NCI-H1092 (cell line): ENCODE data around the gene B3GAT1.

Experiments used
- DNase-seq: peaks from one replicate; lab custom pipeline; 2025; lab: John Stamatoyannopoulos, UW

The B3GAT1 gene

GRCh38 chr11:134409552-134410429, 2.3 kb downstream of the B3GAT1 start:
- no peak for DNase-seq

- DNase-seq = no peak
Observed at GRCh38 chr11:134407923-134408322, 4.1 kb downstream of the B3GAT1 start.

GRCh38 chr11:134407321-134407828, 4.7 kb downstream of the B3GAT1 start:
- no peak for DNase-seq

- DNase-seq = no peak
Observed at GRCh38 chr11:134406264-134407185, 5.5 kb downstream of the B3GAT1 start.

DNA sequence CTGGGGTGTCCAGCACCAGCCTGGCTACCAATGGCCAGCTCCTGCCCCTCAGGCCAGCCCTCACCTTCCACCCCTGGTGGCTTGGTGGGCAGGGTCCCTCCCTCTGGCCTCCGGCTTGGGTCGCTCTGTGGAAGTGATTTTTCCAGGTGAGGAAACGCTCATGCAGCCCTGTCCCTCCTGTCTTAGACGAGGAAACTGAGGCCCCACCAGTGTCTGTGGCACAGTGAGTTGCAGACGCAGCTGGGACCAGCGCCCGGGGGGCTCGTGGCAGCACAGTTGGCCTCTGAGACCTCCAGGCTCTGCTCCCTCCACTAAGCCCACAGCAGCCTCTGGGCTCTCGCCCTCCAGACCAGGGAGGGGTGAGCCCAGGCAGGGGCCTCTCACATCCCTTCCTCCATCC, 6.2 kb downstream of the B3GAT1 start:
- DNase-seq = no peak

GRCh38 chr11:134405436-134405835, 6.6 kb downstream of the B3GAT1 start:
- DNase-seq = no peak

DNA sequence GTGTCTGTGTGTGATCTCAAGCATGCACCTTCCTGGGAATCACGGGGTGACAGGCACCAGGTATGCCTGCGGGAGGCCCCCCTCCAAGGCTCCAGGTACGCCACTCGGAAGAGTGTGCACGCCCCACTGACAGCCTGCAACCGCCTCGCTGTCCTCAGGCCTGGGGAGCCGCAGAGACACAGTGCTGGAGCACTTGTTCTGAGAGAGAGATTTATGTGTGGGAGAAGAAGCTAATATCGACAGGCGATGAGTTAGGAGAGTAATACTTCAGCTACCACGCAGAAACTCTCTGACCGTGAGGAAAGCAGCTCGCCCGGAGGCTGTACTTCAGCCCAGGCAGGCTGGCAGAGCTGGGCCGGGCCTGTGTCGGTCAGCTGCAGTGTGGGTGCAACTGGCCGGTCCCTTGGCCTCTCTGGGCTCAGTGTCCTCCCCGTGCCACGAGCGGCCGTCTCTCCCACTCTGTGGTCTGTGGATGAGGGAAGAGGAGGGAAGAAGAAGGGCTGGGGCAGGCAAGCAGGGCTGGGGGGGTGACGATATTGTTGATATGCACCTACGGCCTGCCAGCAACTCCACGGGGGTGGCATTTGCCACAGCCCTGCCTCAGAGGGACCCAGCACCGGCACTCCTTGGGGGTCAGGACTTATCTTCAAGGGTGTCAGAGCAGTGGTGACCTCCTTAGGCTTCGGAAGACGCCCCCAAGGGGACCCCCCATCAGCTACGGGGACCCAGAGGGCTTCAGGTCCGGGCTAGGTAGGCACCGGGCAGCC, 7.3 kb downstream of the B3GAT1 start:
- DNase-seq = no peak

- no peak for DNase-seq
Observed at GRCh38 chr11:134402910-134403309, 9.1 kb downstream of the B3GAT1 start.

- no peak for DNase-seq
Observed at GRCh38 chr11:134401825-134402809, 9.9 kb downstream of the B3GAT1 start.

DNA sequence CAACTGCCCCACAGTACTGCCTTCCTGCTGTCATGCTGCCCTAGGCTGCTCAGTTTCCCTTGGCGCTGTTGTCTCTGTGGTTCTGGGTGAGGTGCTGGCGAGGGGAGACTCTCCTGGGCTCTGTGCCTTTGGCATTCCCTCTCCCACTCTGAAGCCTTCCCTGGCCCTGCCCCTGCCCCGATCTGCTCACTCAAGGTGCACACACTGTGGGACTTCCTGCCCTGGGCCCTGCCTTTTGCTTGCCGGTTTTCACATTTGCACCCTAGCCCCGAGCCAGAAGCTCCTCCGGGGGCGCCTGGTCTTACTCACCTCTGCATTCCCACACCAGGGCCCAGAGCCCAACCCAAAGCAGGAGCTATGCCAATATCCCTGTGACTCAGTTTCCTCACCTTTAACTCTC, 12.0 kb downstream of the B3GAT1 start:
- DNase-seq = no peak

DNA sequence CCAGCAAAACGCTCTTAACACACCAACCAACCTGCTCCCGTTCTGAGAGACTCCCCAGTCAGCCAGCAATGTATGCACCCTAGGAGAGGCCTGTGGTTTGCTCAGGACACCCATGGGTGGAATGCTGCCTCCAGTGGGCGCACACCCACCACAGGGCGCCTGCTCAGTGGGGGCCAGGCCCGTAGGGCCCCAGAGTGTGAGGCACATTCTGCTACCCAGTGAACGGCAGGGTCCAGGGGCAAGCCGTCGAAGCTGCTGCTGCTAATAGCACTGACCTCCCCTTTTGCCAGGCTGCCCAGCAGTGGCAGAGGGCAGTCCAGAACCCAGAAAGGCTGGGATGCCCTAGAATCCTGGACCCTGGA, 12.8 kb downstream of the B3GAT1 start:
- DNase-seq = no peak

DNA sequence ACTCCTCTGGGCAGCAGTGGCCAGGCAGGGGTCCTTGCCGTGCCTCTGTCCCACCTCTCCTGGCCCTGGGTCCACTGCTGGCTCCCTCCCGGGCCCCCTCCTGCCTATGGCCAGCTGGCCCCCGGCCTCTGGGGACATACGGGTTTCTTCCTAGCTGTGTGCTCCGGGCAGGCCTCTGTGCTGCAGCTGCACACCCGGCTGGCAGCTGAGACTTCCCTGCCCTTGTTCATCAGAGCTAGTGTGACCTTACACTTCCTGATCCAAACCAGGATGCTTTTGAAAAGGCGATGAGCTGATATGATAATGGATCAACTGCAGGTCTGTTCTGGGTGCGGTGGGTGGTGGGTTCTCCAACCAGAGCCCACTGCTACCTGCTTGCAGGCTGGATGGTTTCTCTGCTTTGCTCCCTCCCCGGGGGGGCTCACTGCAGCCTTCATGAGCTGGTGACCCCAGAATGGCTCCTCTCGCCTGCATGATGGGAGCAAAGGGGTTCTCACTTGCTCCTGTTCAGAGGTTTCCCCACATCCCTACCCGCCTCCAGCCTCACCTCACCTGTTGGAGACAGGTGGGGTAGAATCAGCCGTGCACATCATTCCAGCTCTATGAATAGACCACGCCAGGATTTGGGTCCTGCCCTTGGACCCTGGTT, 13.3 kb downstream of the B3GAT1 start:
- no peak for DNase-seq

DNA sequence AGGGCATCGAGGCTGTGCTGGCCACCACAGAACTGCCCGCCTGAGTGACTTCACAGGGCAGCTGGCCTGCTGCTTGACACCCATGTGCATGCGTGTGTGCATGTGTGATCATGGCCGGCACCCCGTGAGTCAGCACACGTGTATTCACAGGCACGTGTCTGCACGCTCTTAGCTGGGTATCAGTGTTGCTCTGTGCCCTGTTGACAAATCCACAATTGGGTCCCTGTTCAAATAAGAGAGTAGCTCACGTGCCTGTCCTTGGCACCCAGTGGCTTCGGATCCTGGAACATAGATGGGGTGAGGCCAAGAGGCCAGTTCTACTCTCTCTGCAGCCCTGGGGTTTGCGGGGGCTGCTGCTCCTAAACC, 14.0 kb downstream of the B3GAT1 start:
- peak; percentile 50 for DNase-seq

DNA sequence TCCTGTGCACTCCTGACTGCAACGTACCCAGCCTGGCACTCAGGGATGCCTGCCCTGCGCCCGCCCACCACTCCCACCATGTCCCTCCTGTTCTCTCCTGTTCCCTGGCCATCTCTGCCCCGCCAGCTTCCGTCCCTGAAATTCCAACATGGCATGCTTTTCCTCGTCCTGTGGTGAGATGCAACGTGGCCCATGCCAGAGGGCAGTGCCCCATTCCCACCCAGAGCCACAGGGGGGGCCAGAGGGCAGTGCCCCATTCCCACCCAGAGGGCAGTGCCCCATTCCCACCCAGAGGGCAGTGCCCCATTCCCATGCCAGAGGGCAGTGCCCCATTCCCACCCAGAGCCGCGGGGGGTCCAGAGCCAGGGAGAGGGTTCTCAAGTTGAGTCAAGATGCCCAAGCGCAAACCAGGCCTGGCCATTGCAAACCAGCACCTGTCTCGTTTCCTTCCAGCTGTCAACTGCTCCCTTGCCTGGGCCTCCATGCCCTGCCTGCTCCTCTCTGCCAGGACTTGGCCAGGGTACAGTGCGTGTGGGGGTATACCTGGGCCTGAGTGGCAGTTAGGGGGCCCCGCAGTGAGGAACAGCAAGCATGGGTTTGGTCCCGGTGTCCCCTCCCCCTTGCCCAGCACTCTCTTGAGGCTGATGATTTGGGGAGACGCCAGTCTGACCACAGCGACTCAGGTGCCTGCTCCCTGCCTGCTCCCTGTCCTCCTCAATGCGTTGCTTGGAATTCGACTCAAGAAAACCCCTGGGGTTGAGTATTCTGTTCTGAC, 14.6 kb downstream of the B3GAT1 start:
- no peak for DNase-seq

- DNase-seq = no peak
Observed at GRCh38 chr11:134395002-134395401, 17.0 kb downstream of the B3GAT1 start.

DNA sequence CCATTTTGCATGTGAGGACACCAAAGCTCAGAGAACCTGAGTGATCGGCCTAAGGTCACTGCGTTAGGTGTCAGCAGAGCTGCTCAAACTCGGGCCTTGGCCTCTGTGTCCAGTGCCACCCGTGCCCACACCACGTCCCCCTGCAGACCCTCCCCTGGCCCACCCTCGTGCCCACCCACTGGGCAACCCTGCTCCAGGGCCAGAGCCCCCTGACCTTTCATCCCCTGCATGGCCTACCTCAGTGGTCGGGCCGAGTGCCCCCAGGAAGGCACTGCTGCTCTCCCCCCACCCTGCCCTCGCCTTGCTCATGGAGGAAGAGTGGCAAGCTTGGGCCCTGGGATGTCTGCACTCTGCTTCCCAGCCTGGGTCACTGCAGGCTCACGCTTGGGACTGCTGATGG, 17.7 kb downstream of the B3GAT1 start:
- no peak for DNase-seq

DNA sequence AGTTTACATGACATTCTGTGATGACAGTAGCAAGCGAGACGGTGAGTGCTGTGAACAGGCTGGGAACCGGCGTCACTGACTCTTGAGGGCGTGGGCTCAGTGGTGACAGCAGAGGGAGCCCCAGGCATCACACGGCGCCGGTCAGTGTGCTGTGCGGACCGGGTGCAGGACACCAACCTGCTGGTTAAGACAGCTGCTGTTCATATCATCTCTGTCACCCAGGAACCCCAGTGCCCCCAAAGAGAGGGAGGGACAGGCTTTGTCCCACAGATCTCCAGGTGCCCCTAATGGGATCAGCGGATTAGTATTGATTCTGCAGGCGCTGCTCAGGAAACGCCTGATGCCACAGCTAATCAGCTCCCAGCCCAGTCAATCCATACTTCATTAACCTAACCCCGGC, 18.4 kb downstream of the B3GAT1 start:
- no peak for DNase-seq

DNA sequence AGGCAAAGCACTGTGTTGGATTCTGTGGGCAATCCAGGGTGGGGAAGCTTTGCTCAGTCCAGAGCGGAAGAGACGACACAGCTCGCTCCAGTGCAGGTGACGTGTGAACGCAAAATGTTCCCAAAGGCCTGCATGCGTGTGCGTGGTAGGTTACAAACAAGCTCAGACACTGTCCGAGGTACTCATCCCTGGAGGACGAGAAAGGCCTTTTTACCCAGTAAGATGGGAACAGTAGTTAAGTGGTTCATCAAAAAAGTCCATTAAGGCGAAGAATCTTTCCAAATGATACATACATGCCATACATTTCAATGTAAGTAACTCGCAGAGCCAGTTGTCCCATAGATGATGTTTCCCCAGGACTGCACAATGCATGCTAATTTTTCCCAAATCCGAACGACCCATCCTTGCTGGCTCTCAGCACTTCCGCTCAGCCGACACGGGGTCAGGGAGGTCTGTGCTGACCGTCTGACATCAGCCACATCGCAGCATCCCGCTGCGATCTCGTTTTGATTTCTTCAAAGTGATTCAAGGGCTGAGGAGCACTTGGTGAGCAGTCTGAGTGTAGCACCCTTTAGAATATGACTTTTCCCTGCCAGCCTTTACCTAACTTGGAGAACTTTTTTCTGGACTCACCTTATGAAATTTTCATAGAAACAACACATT, 19.0 kb downstream of the B3GAT1 start:
- DNase-seq = no peak

- DNase-seq = no peak
Observed at GRCh38 chr11:134391656-134392055, 20.4 kb downstream of the B3GAT1 start.
